Choroid plexus epithelial cell (primary cell): Measurements from ENCODE around the gene CHSY3.

Experiments
- DNase-seq: peaks from one replicate; pipeline ENCODE4 v3.0.0-alpha.2; 2010; ENCODE audit warnings: low read depth
- H3K4me3 ChIP-seq: 2 replicates; pipeline ENCODE4 v1.5.1; 2011; ENCODE audit warnings: low read depth, mild to moderate bottlenecking, control low read depth, low read length, moderate library complexity
- CTCF ChIP-seq: conservative IDR thresholded peaks from 2 replicates; pipeline ENCODE4 v1.5.1; 2011; ENCODE audit warnings: low read depth, mild to moderate bottlenecking, control low read depth, inconsistent platforms, low read length, moderate library complexity

Gene CHSY3

GRCh38 chr5:130068101-130068500, 163.8 kb downstream of the CHSY3 start:
- TF ChIP-seq CTCF = no peak
- DNase-seq = no peak
- H3K4me3 ChIP-seq = no peak overlapping the region

GRCh38 chr5:130068988-130069387, 164.7 kb downstream of the CHSY3 start:
- no peak overlapping the region for H3K4me3 ChIP-seq
- DNase-seq = no peak
- TF ChIP-seq CTCF = no peak

GRCh38 chr5:130074820-130075219, 170.6 kb downstream of the CHSY3 start:
- no peak for DNase-seq
- no peak for TF ChIP-seq CTCF
- no peak overlapping the region for H3K4me3 ChIP-seq

GRCh38 chr5:130077007-130077406, 172.7 kb downstream of the CHSY3 start:
- peak; percentile 30 for DNase-seq
- TF ChIP-seq CTCF = peak; percentile 54
- H3K4me3 ChIP-seq = no peak overlapping the region

- H3K4me3 ChIP-seq = no peak overlapping the region
- no peak for TF ChIP-seq CTCF
- no peak for DNase-seq
Observed at GRCh38 chr5:130078661-130079060, 174.4 kb downstream of the CHSY3 start.

- no peak for DNase-seq
- no peak for TF ChIP-seq CTCF
Observed at GRCh38 chr5:130090569-130091270, 186.5 kb downstream of the CHSY3 start.

GRCh38 chr5:130092991-130093390, 188.7 kb downstream of the CHSY3 start:
- no peak overlapping the region for H3K4me3 ChIP-seq
- TF ChIP-seq CTCF = no peak
- DNase-seq = no peak

More at GRCh38 chr5:130090569-130091270, 186.5 kb downstream of the CHSY3 start:
- no peak overlapping the region for H3K4me3 ChIP-seq
